VCaP (cell line): Measurements from ENCODE around the gene CACNB2.

Experiments
- H3K27ac ChIP-seq: fragments of 450-650 bp; 2 replicates; pipeline ENCODE4 v1.5.1; 2017
- TF ChIP-seq, protein P1 (sequence below): fragments of 450-650 bp; conservative IDR thresholded peaks from 2 replicates; pipeline ENCODE4 v1.5.1; 2017; ENCODE audit warnings: mild to moderate bottlenecking, moderate library complexity

Gene CACNB2

GRCh38 chr10:18221882-18222281 is 81.7 kb downstream of the CACNB2 start:
- TF ChIP-seq, protein P1, sequence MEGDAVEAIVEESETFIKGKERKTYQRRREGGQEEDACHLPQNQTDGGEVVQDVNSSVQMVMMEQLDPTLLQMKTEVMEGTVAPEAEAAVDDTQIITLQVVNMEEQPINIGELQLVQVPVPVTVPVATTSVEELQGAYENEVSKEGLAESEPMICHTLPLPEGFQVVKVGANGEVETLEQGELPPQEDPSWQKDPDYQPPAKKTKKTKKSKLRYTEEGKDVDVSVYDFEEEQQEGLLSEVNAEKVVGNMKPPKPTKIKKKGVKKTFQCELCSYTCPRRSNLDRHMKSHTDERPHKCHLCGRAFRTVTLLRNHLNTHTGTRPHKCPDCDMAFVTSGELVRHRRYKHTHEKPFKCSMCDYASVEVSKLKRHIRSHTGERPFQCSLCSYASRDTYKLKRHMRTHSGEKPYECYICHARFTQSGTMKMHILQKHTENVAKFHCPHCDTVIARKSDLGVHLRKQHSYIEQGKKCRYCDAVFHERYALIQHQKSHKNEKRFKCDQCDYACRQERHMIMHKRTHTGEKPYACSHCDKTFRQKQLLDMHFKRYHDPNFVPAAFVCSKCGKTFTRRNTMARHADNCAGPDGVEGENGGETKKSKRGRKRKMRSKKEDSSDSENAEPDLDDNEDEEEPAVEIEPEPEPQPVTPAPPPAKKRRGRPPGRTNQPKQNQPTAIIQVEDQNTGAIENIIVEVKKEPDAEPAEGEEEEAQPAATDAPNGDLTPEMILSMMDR, result no peak
- no peak overlapping the region for H3K27ac ChIP-seq

DNA sequence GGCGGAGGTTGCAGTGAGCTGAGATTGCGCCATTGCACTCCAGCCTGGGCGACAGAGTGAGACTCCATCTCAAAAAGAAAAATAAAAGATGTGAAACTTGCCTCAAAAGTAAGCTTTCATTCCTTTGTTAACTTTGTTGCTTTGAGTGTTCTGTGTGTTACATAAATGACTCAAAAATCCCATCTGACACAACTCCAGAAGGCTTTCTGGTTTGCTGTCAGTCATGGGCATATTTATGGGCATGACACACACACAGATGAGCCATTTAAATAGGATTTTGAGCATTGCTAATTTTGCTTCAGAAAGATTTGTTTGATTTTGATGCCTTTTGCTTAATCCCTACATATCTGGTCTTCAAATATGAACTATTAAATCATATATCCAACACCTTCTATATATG is 82.6 kb downstream of the CACNB2 start:
- TF ChIP-seq, protein P1, result no peak

GRCh38 chr10:18223898-18224297 is 83.7 kb downstream of the CACNB2 start:
- no peak overlapping the region for H3K27ac ChIP-seq
- TF ChIP-seq, protein P1, result no peak

More for the DNA sequence above, 82.6 kb downstream of the CACNB2 start:
- H3K27ac ChIP-seq, result no peak overlapping the region

- TF ChIP-seq, protein P1, result no peak
- no peak overlapping the region for H3K27ac ChIP-seq
These were observed 84.6 kb downstream of the CACNB2 start for GRCh38 chr10:18224626-18225445.

DNA sequence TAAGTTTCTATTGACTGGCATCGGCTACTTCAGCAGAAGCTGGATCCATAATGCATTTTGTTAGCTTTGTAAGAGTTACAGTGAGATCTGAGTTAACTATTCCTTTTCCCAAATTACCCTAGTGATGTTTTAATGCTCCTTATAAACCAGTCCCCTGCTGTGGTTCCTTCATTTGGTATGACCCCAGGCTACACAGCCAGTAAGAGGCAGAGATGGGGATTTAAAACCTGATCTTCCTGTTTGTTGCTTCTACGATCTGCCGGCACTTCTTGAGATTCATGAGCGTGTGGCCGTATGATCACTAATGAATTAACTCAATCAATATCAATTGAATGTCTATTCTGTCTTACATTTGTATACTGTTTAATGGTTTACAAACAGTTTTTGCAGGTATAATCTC is 86.1 kb downstream of the CACNB2 start:
- TF ChIP-seq, protein P1, result no peak
- H3K27ac ChIP-seq, result no peak overlapping the region

DNA sequence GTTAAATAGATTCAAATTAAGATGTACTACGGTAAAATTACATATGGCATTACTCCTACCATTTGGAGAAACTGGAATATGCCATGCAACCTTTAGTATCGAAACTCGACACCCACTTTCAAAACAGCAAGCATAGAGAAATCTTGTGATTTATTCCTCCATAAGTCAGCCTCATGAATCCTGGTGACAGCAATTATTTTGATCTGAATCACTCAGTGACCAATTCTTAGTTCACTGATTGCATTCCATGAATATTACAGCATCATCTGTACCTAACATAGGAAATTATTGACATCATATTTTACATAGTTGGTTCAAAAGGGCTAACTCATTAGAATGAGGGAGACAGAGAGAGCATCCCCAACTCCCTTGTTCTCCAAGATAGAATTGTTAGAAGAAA is 89.6 kb downstream of the CACNB2 start:
- H3K27ac ChIP-seq, result no peak overlapping the region
- TF ChIP-seq, protein P1, result no peak

DNA sequence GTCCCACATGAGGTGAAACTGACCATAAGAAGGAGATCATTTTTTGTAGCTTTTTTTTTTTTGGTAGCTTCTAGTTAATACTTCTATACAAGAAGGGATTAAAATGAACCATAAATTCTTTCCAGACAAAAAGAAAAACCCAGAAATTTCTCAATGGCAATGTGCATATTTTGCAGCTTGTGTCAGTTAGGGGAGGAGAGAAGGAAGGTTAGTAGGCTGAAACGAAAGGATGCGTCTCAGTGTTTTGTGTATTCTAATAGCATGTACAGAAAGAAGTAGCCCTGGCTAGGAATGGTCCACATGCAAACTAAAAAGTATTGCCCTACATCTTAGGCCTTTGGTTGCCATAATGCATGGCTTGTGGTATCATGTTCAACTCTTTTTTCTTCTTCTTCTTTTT is 90.6 kb downstream of the CACNB2 start:
- no peak overlapping the region for H3K27ac ChIP-seq

More for the DNA sequence above, 90.6 kb downstream of the CACNB2 start:
- TF ChIP-seq, protein P1, result no peak
